Measurements from ENCODE around the gene MRPS33.
A peak's percentile ranks its signal among the peaks of the same experiment; 100 is the strongest.
"Not testable (repeated sequence)": the region's sequence is repeated elsewhere in the genome, so short reads cannot be mapped to it uniquely, and the experiment has no call there.

Gene MRPS33

DNA sequence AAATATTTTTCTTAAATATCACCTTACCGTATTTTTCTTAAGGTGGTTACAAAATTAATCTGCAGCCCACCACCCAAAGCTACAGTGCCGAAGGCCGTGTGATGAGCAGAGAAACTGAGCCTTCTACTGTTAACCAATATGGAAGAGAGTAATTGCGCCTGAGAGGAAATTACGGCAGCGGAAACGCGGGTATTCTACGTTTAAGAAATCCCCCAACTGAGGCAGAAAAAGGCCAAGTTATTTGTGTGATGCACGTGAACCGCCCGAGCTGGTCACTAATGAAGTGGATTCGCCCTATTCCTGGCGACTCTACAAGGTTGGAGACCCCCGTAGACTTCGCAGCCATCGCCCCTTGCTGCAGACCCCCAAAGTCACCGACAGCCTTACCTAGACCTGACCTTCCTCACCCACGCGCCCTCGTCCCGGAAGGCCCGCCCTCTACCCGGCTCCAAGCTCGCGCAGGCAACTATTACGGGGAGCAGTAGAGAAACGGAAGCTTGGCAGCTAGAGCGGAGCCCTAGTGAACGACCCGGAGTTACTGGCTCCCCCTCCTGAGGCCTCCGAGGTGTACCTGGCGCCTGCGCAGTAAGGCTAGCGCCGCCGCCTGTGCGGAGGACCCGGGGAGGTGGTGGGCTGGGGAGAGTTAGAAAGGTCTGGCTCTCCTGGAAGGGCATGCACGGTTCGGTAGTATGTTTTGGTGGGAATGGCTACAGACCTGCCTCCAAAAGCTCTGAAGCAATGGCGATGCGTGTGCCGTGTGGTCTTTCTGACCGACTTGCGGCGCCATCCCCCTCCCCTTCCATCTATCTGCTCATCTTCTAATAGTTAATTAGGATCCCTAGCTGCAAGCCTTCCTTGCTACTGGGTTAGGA, at the start of gene MRPS33:
TSS of gene MRPS33 (minus strand) at position 429 of the 872 bp plus-strand sequence. CDS start 4,319 bp downstream, outside the sequence.
- DNase-seq: peak; percentile 97

DNA sequence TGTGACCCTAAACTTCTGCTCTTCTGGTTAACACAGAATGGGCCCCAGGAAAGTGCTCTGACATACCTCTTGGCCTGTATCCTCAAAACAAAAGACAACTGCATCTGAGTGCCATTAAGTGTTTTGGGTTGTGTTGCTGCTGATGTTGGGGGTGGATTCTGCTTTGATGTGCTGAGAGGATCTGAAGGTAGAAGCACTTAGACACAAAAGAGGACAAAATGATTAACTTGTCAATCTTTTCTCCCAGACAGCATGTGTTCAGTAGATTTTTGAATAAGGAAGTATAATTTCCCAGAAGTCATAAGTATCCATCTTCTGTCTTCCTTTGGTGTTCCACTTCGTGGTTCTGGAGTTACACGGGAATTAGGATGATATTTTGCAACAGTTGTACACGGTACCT, 43.0 kb upstream of the MRPS33 start:
- no peak for DNase-seq

DNA sequence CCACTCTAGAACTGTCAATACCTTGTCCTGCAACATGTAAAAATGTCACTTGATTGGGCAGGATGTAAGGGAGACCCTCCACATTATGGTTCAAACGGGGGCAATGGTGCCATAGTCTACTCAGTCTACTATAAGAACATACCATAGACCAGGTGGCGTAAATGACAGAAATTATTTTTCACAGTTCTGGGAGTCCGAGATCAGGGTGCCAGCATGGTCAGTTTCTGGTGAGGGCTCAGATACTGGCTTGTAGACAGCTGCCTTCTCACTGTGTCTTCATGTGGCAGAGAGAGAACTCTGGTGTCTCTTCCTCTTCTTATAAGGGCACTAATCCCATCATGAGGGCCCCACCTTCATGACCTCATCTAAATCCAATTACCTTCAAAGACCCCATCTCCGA, 40.4 kb upstream of the MRPS33 start:
- DNase-seq: no peak

DNA sequence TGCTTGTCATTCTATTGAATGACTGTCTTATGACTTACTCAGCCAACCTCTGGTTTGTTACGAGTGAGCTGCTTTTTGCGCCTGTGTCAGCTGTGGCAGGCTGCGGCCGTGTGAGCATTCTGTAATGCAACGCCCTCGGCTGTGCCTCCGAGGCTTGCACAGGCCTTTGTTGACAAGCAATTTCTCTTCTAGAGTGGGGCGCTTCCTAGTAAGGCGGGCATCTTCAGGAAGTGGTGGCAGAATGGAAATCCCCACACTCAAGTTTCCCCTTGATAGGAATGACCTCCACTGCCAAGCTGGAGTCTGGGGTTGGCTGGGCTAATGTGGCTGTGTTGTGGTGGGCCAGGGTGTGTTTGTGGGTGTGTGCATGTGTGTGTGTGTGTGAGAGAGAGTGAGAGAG, 38.9 kb upstream of the MRPS33 start:
- DNase-seq: peak; percentile 63

DNA sequence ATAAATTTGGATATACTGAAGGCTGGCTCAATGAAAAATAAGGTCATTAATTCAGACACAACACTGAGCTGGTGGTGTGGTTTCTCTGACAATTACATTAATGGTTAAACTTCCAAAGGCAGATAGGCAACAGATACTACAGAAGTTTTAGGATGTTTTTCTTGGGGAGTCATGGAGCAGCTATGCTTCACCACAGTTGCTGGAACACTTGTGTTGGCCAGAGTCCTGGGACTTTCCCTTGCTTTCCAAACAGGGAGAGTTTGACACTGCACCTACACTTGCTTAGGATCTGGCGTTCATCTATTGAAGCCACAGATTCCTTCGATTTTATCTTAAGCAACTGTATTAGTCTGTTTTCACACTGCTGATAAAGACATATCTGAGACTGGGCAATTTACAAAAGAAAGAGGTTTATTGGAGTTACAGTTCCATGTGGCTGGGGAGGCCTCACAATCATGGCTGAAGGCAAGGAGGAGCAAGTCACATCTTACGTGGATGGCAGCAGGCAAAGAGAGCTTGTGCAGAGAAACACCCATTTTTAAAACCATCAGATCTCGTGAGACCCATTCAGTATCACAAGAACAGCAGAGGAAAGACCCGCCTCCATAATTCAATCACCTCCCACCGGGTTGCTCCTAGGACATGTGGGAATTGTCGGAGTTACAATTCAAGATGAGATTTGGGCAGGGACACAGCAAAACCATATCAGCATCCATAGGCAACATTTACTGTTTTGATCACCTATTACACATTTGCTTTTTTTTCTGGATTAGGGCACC, 31.3 kb upstream of the MRPS33 start:
- no peak for DNase-seq

DNA sequence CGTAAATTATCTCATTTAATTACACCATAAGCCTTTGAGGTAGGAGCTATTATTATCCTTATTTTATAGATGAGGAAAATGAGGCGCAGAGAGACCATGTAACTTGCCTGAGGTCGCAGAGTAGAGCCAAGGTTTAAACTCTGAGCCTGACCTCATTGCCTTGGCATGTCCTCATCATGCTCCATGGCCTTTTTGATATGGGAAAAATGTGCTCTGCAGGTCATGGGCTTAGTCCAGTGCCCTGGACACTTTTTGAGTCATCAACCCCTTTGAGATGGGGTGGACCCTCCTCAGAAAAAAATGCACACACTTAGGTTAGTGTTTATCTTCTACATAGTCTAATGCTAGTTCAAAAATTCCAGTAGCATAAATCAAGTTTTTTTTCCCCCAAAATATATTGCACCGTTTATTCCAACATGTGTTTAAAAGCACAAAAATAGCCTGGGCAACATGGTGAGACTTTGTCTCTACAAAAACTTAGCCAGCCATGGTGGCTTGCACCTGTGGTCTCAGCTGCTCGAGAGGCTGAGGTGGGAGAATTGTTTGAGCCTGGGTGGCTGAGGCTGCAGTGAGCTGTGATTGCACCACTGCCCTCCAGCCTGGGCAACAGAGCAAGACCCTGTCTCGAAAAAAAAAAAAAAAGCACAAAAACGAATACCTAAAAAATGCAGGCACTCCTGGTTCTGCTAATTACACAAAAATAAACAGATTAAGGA, 30.5 kb upstream of the MRPS33 start:
- no peak for DNase-seq

DNA sequence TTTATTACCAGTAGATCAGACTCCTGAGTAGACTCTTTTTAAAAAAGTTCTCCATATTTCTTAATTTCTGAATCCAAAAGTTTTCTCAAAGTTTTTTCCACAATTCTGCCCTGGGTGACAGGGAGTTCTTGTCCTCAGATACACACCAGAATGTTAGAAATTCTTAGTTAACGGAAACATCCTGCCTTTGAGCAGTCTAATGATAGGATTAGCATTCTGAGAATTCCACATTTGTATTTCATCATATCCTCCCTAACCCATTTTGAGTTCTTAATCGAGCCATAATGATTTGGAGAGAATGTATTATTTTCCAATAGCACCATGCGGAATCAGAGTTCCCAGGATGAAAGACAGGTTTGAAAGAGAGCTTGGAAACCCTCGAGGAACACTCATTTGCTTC, 28.9 kb upstream of the MRPS33 start:
- no peak for DNase-seq

DNA sequence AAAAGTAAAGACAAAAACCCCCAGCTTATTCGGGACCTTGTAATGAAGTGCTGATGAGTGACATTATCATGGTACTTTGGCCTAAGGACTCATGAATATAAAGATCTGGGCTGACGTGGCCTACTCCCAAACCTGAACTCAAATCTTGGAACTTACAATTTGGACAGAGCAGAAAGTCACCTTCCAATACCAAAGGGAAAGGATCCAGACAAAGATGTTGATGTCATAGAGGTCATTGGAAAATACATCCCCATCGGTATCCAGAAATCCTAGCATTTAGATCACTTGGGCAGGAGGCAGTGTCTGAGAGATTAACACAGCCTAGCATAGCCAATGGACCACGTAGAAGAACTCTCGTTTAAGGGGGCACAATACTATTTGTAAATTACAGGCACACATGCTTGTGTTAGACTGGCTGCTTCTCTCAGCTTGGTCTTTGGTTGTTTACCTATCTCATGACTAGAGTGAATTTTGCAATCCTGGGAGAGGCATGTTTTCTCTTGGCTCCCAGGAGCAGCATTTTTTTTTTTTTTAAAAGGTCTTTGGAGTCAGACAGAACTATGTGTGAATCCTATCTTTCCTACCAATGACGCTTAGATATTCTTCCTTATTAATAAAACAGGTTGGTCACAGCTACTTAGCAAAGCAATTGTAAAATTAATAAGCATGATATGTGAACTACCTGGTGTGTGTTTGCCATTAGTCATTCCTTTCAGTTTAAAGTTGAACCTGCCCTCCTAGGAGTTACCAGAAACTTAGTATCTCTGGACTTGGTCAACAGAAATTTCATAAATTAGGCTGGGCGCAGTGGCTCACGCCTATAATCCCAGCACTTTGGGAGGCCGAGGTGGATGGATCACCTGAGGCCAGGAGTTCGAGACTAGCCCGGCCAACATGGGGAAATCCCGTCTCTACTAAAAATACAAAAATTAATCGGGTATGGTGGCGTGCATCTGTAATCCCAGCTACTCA, 27.8 kb upstream of the MRPS33 start:
- DNase-seq: no peak

DNA sequence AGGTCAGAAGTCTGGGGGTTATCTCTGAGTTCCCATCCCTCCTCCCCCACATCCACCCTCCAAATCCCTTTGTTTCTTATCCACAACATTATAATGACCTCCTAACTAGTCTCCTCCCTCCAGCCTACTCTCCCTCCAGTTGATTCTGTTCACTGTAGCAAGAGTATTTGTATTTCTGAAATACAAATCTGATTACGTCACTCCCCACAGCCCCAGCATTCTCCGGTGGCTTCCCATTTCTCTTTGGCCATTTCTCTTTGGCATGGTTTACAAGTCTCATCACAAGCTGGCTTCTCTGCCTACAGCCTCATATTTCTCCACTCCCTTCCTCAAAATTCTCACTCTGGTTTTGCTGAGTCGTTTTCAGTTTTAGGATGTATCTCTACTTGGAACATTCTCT, 24.6 kb upstream of the MRPS33 start:
- no peak for DNase-seq

DNA sequence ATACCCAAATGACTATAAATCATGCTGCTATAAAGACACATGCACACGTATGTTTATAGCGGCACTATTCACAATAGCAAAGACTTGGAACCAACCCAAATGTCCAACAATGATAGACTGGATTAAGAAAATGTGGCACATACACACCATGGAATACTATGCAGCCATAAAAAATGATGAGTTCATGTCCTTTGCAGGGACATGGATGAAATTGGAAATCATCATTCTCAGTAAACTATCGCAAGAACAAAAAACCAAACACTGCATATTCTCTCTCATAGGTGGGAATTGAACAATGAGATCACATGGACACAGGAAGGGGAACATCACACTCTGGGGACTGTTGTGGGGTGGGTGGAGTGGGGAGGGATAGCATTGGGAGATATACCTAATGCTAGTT, 23.3 kb upstream of the MRPS33 start:
- not testable (repeated sequence) for DNase-seq

DNA sequence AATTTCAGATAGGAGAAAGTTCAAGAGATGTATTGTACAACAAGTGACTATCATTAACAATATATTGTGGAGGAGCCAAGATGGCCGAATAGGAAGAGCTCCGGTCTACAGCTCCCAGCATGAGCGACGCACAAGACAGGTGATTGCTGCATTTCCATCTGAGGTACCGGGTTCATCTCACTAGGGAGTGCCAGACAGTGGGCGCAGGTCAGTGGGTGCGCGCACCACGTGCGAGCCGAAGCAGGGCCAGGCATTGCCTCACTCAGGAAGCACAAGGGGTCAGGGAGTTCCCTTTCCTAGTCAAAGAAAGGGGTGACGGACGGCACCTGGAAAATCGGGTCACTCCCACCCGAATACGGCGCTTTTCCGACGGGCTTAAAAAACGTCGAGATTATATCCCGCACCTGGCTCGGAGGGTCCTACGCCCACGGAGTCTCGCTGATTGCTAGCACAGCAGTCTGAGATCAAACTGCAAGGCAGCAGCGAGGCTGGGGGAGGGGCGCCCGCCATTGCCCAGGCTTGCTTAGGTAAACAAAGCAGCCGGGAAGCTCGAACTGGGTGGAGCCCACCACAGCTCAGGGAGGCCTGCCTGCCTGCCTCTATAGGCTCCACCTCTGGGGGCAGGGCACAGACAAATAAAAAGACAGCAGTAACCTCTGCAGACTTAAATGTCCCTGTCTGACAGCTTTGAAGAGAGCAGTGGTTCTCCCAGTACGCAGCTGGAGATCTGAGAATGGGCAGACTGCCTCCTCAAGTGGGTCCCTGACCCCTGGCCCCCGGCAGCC, 18.0 kb upstream of the MRPS33 start:
- not testable (repeated sequence) for DNase-seq

DNA sequence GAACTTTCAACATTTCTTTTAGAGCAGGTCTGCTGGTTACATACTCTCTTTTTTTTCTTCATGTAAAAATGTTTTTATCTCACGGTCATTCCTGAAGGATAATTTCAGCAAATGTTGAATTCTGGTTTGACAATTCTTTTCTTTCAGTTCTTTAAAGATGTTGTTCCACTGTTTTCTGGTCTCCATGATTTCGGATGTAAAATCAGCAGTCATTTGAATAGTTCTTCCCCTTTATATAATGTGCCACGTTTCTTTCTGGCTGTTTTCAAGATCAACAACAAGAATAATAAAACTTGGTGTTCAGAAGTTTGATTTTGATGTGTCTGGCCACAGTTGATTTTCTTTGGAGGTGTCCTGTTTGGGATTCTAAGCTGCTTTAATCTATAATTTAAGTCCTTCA, 14.0 kb upstream of the MRPS33 start:
- DNase-seq: no peak

DNA sequence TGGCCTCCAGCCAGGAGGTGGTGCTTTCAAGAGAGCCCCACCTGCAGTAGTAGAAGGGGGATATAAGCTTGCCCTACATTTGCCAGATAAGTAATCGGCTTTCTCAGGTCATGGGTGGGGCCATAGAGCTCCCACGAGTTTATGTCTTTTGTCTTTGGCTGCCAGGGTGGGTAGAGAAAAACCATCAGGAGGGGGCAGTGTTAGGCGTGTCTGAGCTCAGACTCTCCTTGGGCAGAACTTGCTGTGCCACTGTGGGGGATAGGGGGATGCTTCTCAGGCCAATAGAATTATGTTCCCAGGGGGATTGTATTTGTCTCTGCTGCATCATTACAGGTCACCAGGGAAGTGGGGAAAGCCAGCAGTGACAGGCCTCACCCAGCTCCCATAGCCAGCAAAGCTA, 12.3 kb upstream of the MRPS33 start:
- no peak for DNase-seq

DNA sequence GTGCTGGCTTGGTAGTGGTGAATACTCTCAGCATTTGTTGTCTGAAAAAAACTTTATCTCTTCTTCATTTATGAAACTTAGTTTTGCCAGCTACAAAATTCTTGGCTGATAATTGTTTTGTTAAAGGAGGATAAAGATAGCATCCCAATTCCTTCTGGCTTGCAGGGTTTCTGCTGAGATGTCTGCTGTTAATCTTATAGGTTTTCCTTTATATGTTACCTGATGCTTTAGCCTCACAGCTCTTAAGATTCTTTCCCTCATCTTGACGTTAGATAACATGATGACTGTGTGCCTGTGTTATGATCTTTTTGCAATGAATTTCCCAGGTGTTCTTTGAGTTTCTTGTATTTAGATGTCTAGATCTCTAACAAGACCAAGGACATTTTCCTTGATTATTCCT, 9.9 kb upstream of the MRPS33 start:
- no peak for DNase-seq

DNA sequence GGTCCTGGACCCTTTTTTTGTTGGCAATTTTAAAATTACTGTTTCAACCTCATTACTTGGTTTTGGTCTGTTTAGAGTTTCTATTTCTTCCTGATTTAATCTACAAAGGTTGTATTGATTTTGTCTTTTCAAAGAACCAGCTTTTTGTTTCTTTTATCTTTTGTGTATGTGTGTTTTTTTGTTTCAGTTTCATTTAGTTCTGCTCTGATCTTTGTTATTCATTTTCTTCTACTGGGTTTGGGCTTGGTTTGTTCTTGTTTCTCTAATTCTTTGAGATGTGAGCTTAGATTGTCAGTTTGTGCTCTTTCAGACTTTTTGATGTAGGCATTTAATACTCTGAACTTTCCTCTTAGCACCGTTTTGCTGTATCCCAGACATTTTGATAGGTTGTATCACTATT, 8.5 kb upstream of the MRPS33 start:
- no peak for DNase-seq

DNA sequence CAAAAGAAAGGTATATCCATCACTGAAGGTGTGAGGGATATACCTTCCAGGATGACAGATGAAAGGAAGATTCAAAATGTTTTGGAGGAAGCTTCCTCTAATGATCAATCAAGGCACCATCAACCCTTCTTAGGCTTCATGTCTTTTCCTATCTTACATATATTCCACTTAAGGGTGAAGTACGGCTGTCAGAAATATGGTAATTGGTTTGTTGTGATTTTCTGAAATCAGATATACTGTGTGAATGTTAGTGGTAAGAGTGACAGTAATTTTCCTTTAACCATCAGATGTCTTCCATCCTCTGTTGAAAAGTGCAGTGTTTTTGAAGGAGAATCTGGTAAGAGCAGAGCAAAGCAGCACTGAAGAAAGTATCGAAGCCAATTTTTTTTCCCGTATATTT, 2.8 kb upstream of the MRPS33 start:
- DNase-seq: no peak

DNA sequence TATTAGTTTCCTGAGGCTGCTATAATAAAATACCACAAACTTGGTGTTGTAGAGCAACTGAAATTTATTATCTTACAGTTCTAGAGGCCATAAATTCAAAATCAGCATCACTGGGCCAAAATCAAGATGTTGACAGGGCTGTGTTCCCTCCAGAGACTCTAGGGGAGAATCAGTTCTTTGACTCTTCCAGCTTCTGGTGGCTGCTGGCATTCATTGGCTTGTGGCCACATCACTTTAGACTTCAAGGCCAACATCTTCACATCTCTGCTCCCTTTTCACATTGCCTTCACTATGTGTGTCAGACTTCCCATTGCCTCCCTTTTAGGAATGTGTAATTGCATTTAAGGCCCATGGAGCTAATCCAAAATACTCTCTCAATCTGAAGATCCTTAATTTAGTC, 1.6 kb upstream of the MRPS33 start:
- DNase-seq: no peak

DNA sequence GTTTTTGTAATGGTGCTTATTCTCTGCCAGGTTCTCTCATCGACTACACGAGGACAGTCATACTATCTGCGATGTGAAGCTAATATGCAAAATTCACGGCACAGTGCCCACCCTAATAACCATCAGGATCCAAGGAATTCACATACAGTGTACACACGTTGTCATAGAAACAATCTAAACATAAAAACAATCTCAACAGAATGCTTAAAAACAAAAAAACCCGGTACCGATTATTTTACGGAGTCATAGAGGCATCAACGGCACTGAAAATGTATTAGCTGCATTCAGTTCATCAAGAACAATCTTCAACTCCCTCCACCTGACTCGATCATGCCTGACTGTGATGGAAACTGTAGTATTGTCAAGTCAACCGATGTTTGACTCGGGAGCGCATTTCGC, 628 bp downstream of the MRPS33 start:
- no peak for DNase-seq

DNA sequence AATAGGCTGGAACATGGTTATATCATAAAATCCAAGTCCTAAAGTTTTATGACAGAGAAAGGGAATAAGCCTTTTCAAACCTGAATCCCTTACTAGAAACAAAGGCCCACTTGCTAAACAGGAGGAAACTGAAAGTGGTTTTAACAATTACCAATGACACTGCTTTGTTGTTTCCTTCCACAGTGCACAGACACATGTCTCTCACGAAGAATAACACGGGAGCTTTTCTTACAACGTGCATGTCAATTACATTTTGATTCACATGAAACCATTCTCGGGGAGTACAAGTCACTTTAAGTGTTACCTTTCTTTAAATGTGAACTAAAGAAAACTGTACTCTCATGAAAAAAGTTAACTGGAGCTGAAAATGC, 1.4 kb downstream of the MRPS33 start:
- no peak for DNase-seq

DNA sequence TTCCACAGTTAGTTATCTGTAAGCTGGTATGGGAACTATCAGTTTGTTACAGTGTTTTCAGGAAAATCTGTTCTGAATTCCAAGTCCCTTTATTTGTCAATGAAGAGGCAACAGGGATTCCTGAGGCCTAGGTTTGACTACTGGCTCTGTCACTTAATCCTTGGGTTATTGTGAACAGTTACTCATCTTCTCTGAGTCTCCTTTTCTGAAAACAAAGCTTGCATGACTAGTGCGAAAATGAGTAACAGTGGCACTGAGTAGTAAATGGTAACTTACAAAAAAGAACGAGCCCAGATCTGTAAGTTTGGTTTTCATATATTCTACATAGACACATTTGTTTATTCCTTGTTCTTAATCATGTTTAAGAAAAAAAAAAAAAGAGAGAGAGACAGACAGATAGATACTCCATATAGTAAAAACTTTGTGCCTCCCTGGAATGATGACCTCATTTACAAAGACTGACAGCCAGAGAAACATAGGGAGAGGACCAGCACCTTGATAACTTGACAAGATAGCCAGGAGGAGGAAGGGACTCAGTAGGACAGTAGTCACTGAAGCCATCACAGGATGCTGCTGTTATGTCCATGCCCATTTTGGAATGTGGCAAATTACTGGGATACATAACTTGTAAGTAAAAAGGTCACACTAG, 1.9 kb downstream of the MRPS33 start:
- DNase-seq: no peak

All from stimulated activated CD4-positive, alpha-beta T cell treated with anti-CD3 and anti-CD28 coated beads, Interleukin-1b, Interleukin-23, amount 100 ng/mL, for 48 hours (primary cell).